Neural progenitor cell (in vitro differentiated cells): ENCODE results near the gene PHF13. TPM values are rescaled to one million over a fixed set of nuclear protein-coding genes. Genes with fewer than 3 reads are reported as not detected.

Source experiments
- DNase-seq: peaks from one replicate; pipeline ENCODE4 v3.0.0-alpha.2; 2016; ENCODE audit warnings: low spot score
- H2AFZ ChIP-seq: fragments of 200-600 bp; sonication (generic); replicated peaks from 2 replicates; pipeline ENCODE4 v1.6.1; 2016; ENCODE audit warnings: antibody characterized with exemption
- H3F3A ChIP-seq: fragments of 200-600 bp; sonication (generic); 2 replicates; pipeline ENCODE4 v1.6.1; 2016; ENCODE audit warnings: antibody characterized with exemption, low read depth
- H3K27ac ChIP-seq: fragments of 200-600 bp; sonication (generic); 2 replicates; pipeline ENCODE4 v1.5.1; 2016; ENCODE audit warnings: mild to moderate bottlenecking
- H3K27me3 ChIP-seq: fragments of 200-600 bp; sonication (generic); 2 replicates; pipeline ENCODE4 v1.6.1; 2016; ENCODE audit warnings: mild to moderate bottlenecking, moderate library complexity
- H3K36me3 ChIP-seq: fragments of 200-600 bp; sonication (generic); 2 replicates; pipeline ENCODE4 v1.5.1; 2016
- H3K4me1 ChIP-seq: fragments of 200-600 bp; sonication (generic); 2 replicates; pipeline ENCODE4 v1.6.1; 2016; ENCODE audit warnings: mixed run types
- H3K4me2 ChIP-seq: fragments of 200-600 bp; sonication (generic); 2 replicates; pipeline ENCODE4 v1.6.1; 2016
- H3K4me3 ChIP-seq: fragments of 200-600 bp; sonication (generic); 2 replicates; pipeline ENCODE4 v1.5.1; 2016
- H3K79me2 ChIP-seq: fragments of 200-600 bp; sonication (generic); 2 replicates; pipeline ENCODE4 v1.6.1; 2016; ENCODE audit warnings: low read depth
- H3K9ac ChIP-seq: fragments of 200-600 bp; sonication (generic); 2 replicates; pipeline ENCODE4 v1.6.1; 2016
- H3K9me3 ChIP-seq: fragments of 200-600 bp; sonication (generic); 2 replicates; pipeline ENCODE4 v1.5.1; 2016; ENCODE audit warnings: low read depth
- H4K20me1 ChIP-seq: fragments of 200-600 bp; sonication (generic); 2 replicates; pipeline ENCODE4 v1.6.1; 2016; ENCODE audit warnings: low read depth
- H3K27ac Mint-ChIP-seq: 3 replicates; pipeline ENCODE4 v1.8.0; 2021; ENCODE audit warnings: mixed read lengths
- H3K27me3 Mint-ChIP-seq: 2 replicates; pipeline ENCODE4 v1.8.0; 2022; ENCODE audit warnings: low read depth, mild to moderate bottlenecking, inconsistent platforms, moderate library complexity, mixed read lengths; ENCODE audit not compliant: insufficient read depth
- H3K36me3 Mint-ChIP-seq: 3 replicates; pipeline ENCODE4 v1.8.0; 2021; ENCODE audit warnings: mixed read lengths
- H3K4me1 Mint-ChIP-seq: 3 replicates; pipeline ENCODE4 v1.8.0; 2021; ENCODE audit warnings: mixed read lengths
- H3K4me3 Mint-ChIP-seq: 3 replicates; pipeline ENCODE4 v1.8.0; 2021; ENCODE audit warnings: mild to moderate bottlenecking, moderate library complexity, mixed read lengths
- H3K9me3 Mint-ChIP-seq: 3 replicates; pipeline ENCODE4 v1.8.0; 2020; ENCODE audit warnings: mixed read lengths
- CTCF ChIP-seq: fragments of 200-600 bp; sonication (generic); IDR thresholded peaks from 2 replicates; pipeline ENCODE4 v1.5.1; 2017; ENCODE audit warnings: antibody characterized with exemption, mild to moderate bottlenecking
- EZH2 ChIP-seq: fragments of 200-600 bp; sonication (generic); IDR thresholded peaks from 2 replicates; pipeline ENCODE4 v1.6.1; 2017; ENCODE audit warnings: antibody characterized with exemption, mild to moderate bottlenecking, moderate library complexity
- EZH2phosphoT487 ChIP-seq: fragments of 200-600 bp; sonication (generic); IDR thresholded peaks from 2 replicates; pipeline ENCODE4 v1.6.1; 2017; ENCODE audit warnings: antibody characterized with exemption
- total RNA-seq: library from RNA; depleted of rRNA; stranded (reverse); fragments of >200 nt; gene quantifications from 2 replicates; pipeline ENCODE4 v1.2.3, GENCODE V29; 2015; ENCODE audit warnings: low replicate concordance

PHF13 gene
- total RNA-seq, 1 donor from 2014 or later = 32.0 TPM

- no peak for DNase-seq
- H3F3A ChIP-seq = peaks cover 7% of the 10 kb centered on the region
- H3K9me3 ChIP-seq = no peaks in the 10 kb centered on the region
- no peaks in the 10 kb centered on the region for H3K79me2 ChIP-seq
- H2AFZ ChIP-seq = no peak overlapping the region
- no peaks in the 10 kb centered on the region for H3K36me3 ChIP-seq
- TF ChIP-seq CTCF (no peak), EZH2phosphoT487 (no peak), EZH2 (no peak)
- H4K20me1 ChIP-seq = no peaks in the 10 kb centered on the region
- no peak overlapping the region for H3K4me2 ChIP-seq
- Mint-ChIP-seq H3K4me3 (no peak overlapping the region), H3K4me1 (peaks cover 17% of the 10 kb centered on the region), H3K27ac (no peak overlapping the region), H3K36me3 (no peaks in the 10 kb centered on the region), H3K27me3 (peaks cover 15% of the 10 kb centered on the region), H3K9me3 (no peaks in the 10 kb centered on the region)
- no peaks in the 10 kb centered on the region for H3K27me3 ChIP-seq
- H3K27ac ChIP-seq = no peak overlapping the region
- no peak overlapping the region for H3K9ac ChIP-seq
- peaks cover 15% of the 10 kb centered on the region for H3K4me1 ChIP-seq
- H3K4me3 ChIP-seq = no peak overlapping the region
Measured at GRCh38 chr1:6574818-6575217, 38.7 kb upstream of the PHF13 start.

- H3K36me3 Mint-ChIP-seq = no peaks in the 10 kb centered on the region
- H3K27me3 Mint-ChIP-seq = peaks cover 7% of the 10 kb centered on the region
- no peaks in the 10 kb centered on the region for H3K27me3 ChIP-seq
- H3K27ac Mint-ChIP-seq = no peak overlapping the region
- no peak overlapping the region for H3K27ac ChIP-seq
- H3K4me3 ChIP-seq = no peak overlapping the region
- TF ChIP-seq CTCF (no peak), EZH2 (no peak), EZH2phosphoT487 (no peak)
- H3K4me2 ChIP-seq = no peak overlapping the region
- peaks cover 10% of the 10 kb centered on the region for H3F3A ChIP-seq
- peaks cover 14% of the 10 kb centered on the region for H3K4me1 ChIP-seq
- H3K9ac ChIP-seq = no peak overlapping the region
- peaks cover 29% of the 10 kb centered on the region for H3K4me1 Mint-ChIP-seq
- peaks cover 26% of the 10 kb centered on the region for H3K79me2 ChIP-seq
- H4K20me1 ChIP-seq = peaks cover 12% of the 10 kb centered on the region
- H3K9me3 Mint-ChIP-seq = no peaks in the 10 kb centered on the region
- no peaks in the 10 kb centered on the region for H3K9me3 ChIP-seq
- no peak for DNase-seq
- H2AFZ ChIP-seq = no peak overlapping the region
- no peak overlapping the region for H3K4me3 Mint-ChIP-seq
- no peaks in the 10 kb centered on the region for H3K36me3 ChIP-seq
Measured at GRCh38 chr1:6577831-6578525, 35.6 kb upstream of the PHF13 start.

- Mint-ChIP-seq H3K27me3 (peaks cover 7% of the 10 kb centered on the region), H3K27ac (peak overlapping the region; percentile 87), H3K9me3 (no peaks in the 10 kb centered on the region), H3K36me3 (no peaks in the 10 kb centered on the region), H3K4me3 (peak overlapping the region; percentile 95), H3K4me1 (peaks cover 29% of the 10 kb centered on the region)
- Histone ChIP-seq H3K36me3 (no peaks in the 10 kb centered on the region), H2AFZ (no peak overlapping the region), H3F3A (peaks cover 10% of the 10 kb centered on the region), H3K79me2 (peaks cover 26% of the 10 kb centered on the region), H3K4me3 (peak overlapping the region; percentile 82), H4K20me1 (peaks cover 12% of the 10 kb centered on the region), H3K27ac (no peak overlapping the region), H3K27me3 (no peaks in the 10 kb centered on the region), H3K9ac (no peak overlapping the region), H3K4me1 (peaks cover 13% of the 10 kb centered on the region), H3K9me3 (no peaks in the 10 kb centered on the region), H3K4me2 (peak overlapping the region; percentile 81)
- TF ChIP-seq EZH2phosphoT487 = no peak
- DNase-seq = no peak
Measured at GRCh38 chr1:6578624-6579373, 34.7 kb upstream of the PHF13 start.
